Activated CD4-positive, alpha-beta T cell treated with anti-CD3 and anti-CD28 coated beads, Interleukin-10, Interleukin-2, amounts not matched to agents 100 ng/mL and 50 ng/mL, durations not matched to agents 16 hours and 8 hours (primary cell): ENCODE data around the gene CNN2.

Experiments
- DNase-seq: peaks from one replicate; pipeline ENCODE4 v3.0.0-alpha.2; 2020

Gene CNN2

GRCh38 chr19:1025960-1026782 is at the start of gene CNN2:
Gene CNN2 (plus strand): TSS chr19:1026608. CDS start chr19:1026662, 54 bp downstream.
- DNase-seq: peak; percentile 73

- no peak for DNase-seq
Observed at GRCh38 chr19:977058-977464, 49.3 kb upstream of the CNN2 start.

- DNase-seq: no peak
Observed at GRCh38 chr19:979318-979741, 47.1 kb upstream of the CNN2 start.

DNA sequence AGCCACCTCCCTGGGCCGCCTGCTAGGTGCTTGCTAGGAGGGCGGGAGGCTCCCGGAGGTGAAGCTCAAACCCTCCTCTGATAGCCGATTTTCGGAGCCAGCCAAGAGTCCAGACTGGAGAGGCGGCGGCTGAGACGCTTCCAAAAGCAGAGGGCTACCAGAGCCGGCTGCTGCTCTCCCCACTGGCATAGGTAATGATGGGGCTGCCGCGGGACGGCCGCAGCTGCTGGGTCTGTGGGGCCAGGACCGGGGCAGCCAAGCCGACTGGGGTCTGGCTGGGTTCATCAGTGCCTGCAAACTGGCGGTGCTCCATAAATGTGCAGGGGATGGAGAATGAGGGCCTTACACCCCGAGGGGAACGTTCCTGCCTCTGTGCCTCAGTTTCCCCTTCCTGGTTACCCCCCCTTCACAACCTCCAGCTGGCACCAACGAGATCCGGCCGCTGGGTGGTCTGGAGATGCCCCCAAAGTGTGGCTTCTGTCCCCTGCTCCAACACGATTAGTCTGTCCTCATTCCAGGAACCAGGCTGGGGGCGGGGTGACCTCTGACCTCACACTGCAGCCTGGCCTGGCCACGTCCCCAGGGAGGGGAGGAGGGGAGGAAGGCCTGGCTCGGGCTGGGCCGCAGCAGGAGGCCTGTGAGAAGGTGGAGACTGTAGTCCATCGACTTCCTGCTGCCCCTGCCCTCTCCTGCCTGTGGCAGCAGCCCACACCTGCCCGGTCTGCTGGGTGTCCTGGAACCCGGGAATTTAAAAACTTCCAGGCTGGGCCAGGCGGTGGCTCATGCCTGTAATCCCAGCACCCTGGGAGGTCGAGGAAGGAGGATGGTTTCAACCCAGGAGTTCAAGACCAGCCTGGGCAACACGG is 46.0 kb upstream of the CNN2 start:
- no peak for DNase-seq

GRCh38 chr19:982567-983170 is 43.7 kb upstream of the CNN2 start:
- DNase-seq: peak; percentile 83

GRCh38 chr19:984165-984967 is 42.0 kb upstream of the CNN2 start, which contains the start of gene WDR18:
Gene WDR18 (plus strand): TSS chr19:984345. CDS start chr19:984354, 9 bp downstream.
- peak; percentile 96 for DNase-seq

GRCh38 chr19:986083-986482 is 40.3 kb upstream of the CNN2 start:
- no peak for DNase-seq

DNA sequence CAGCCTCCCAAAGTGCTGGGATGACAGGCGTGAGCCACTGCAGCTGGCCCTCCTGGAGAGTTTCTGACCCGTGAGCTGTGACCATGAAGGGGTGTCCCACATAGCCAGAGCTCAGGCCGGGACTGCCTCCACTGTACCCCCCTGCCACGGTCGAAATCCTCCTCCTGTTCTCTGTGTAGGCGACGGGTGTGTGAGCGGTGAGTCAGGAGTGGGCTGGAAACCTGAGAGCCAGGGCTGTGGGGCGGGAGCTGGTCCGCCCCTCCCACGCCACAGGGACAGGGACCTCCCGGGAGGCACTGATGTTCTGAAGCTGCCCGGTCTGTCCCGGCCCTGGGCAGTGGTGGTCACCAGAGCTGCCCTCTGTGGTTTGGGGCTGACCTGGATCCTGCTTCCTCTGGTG is 38.3 kb upstream of the CNN2 start:
- no peak for DNase-seq

DNA sequence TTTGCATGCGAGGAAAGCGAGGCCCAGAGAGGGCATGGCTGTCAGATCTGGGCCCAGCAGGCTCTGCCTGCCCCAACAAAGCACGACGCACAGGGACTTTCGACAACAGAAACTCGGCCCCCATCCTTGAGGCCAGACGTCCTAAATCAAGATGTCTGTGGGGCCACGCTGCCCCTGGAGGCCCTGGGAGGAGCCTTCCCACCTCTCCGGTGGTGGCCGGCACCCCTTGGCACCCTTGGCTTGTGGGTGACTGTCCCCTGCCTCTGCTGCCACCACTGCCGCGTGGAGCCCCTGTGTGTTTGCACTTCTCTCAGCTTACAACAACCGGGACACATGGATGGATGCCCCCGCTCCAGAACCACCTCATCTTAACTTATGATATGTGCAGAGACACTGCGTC is 37.9 kb upstream of the CNN2 start:
- DNase-seq: no peak

- DNase-seq: no peak
Observed at GRCh38 chr19:989381-990081, 36.9 kb upstream of the CNN2 start.

- no peak for DNase-seq
Observed at GRCh38 chr19:990119-990571, 36.3 kb upstream of the CNN2 start.

DNA sequence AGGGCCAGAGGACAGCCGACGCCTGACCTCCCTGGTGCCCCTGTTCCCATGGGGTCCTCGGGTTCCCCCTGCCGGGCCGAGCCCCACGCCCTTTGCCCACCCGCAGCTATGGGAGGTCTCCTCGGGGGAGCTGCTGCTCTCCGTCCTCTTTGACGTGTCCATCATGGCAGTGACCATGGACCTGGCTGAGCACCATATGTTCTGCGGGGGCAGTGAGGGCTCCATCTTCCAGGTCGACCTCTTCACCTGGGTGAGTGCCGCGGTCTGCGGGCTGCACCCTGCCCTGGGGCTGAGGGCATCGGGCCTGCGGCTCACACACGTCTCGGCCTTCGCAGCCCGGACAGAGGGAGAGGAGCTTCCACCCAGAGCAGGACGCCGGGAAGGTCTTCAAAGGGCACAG is 35.7 kb upstream of the CNN2 start:
- DNase-seq: no peak

DNA sequence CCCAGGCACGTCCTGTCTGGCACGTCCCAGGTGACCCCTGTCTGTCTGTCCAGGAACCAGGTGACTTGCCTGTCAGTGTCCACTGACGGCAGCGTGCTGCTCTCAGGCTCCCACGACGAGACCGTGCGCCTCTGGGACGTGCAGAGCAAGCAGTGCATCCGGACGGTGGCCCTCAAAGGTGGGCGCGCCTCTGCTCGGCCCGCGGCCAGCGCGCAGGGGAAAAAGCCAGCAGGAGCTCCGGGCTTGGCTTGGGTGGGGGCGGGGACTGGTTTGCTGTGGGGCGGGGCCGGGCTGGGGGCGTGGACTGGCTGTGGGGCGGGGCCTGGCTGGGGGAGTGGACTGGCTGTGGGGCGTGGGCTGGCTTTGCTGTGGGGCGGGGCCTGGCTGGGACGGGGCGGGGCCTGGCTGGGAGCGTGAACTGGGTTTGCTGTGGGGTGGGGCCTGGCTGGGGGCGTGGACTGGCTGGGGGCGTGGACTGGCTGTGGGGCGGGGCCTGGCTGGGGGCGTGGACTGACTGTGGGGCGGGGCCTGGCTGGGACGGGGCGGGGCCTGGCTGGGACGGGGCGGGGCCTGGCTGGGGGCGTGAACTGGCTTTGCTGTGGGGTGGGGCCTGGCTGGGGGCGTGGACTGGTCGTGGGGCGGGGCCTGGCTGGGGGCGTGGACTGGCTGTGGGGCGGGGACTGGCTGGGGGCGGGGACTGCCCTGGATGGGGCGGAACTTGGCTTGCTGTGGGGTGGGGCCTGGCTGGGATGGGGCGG is 35.1 kb upstream of the CNN2 start:
- DNase-seq: peak; percentile 79

GRCh38 chr19:991932-992669 is 34.3 kb upstream of the CNN2 start:
- DNase-seq: no peak

GRCh38 chr19:992670-993055 is 33.7 kb upstream of the CNN2 start:
- no peak for DNase-seq

- no peak for DNase-seq
Observed at GRCh38 chr19:993361-993830, 33.0 kb upstream of the CNN2 start.

DNA sequence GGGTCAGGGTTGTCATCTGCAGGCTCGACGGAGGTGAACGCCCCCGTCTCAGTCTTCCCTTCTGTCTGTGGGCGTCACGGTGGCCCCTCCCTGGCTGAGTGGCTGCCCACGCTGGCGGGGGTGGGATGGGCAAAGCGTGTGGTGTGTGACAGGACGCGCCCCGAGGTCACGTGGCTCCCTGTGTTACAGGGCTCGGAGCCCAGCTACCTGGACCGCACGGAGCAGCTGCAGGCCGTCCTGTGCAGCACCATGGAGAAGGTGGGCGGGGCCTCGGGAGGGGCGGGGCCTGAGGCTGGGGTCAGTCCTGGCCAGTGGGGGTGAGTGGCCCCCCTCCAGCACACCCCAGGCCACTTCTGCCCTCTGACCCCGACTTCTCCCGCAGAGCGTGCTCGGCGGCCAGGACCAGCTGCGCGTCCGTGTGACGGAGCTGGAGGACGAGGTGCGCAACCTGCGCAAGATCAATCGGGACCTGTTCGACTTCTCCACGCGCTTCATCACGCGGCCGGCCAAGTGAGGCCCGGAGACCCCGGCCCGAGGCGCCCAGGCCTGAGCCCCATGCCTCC is 32.5 kb upstream of the CNN2 start:
- no peak for DNase-seq

GRCh38 chr19:994516-994915 is 31.9 kb upstream of the CNN2 start:
- no peak for DNase-seq

DNA sequence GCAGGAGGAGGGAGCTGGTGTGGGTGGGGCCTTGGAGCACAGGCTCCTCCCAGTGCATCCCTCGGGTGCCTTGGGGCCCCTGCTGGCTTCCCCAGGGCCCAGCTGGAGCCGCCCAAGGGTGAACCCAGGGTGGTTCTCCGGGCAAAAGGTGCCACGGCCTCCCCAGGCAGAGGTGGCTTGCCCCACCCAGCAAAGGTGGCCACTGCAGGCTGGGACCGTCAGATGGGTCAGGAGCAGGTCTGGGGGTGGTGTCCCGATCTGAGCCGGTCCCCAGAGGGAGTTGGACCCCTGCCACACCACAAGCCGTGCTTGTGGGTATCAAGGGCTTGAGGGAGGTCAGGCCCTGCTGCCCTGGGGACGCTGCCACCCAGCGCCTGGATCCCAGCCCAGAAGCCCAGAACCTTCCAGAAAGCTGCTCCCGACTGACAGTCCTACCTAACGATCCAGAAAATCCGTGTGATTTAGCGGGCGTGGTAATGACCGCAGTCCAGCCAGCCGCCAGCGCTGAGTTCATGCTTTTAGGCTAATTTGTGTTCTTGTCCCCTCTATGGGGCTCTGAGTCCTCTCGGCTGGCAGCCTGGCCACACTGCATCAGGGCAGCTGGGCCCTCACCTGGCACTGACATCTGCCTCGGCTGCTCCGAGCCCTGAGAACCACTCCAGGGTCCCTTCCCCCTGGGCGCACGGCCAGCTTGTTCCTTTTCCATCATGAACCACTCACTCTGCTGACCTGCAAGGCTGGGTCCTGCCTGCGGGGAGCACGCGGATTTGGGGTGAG is 31.2 kb upstream of the CNN2 start:
- no peak for DNase-seq
